Ovary (tissue), 9 donors: Measurements from ENCODE around the gene NOP10. TPM values are rescaled to one million over a fixed set of nuclear protein-coding genes. Genes with fewer than 3 reads are reported as not detected.

Source experiments
- DNase-seq, 5 donors: peaks; one replicate each; pipeline ENCODE4 v3.0.0-alpha.2; 2019 to 2020
- H3K27ac ChIP-seq, 2 donors: fragments of 200-600 bp; one replicate each; pipeline versions ENCODE4 v1.5.1 to v1.8.0; 2019 to 2022
- H3K27me3 ChIP-seq: fragments of 200-600 bp; one replicate; pipeline ENCODE4 v1.8.0; 2022
- H3K36me3 ChIP-seq: fragments of 200-600 bp; sonication (generic); one replicate; pipeline ENCODE4 v1.5.1; 2019
- H3K4me1 ChIP-seq: one replicate; pipeline ENCODE4 v1.8.1; 2013; ENCODE audit warnings: mild to moderate bottlenecking, moderate library complexity; ENCODE audit not compliant: insufficient read depth
- H3K4me3 ChIP-seq: fragments of 200-600 bp; sonication (generic); one replicate; pipeline ENCODE4 v1.5.1; 2017
- H3K9me3 ChIP-seq, 2 donors: fragments of 200-600 bp in 1 of 2; sonication (generic) in 1 of 2; one replicate each; pipeline versions ENCODE4 v1.5.1 to v1.8.1; 2013 to 2019; ENCODE audit warnings: mild to moderate bottlenecking in 1 of 2, moderate library complexity in 1 of 2
- EP300 ChIP-seq: sonication (generic); formaldehyde crosslinking; IDR thresholded peaks from one replicate; pipeline ENCODE4 v1.6.1; 2017; ENCODE audit warnings: antibody characterized with exemption
- POLR2A ChIP-seq: fragments of 450-650 bp; IDR thresholded peaks from one replicate; pipeline ENCODE4 v1.6.1; 2017; ENCODE audit warnings: antibody characterized with exemption, mild to moderate bottlenecking, moderate library complexity
- WGBS, 3 donors: extraction: QIAGEN DNeasy Blood & Tissue Kit in 1 of 3; methylation state at CpG; one replicate each; pipeline versions ENCODE4 v1.1.5 to v1.1.7; 2013 to 2017; 5-methylcytosine and 5-hydroxymethylcytosine counted together
- intact Hi-C, 4 donors: fragments of 100-400 bp; cut with DNase I; formaldehyde crosslinking; loops; one replicate each; pipeline versions ENCODE4 v1.11.0 to v1.15.1; 2022 to 2023
- polyA plus RNA-seq, 2 donors: library from polyadenylated mRNA; stranded (reverse); fragments of 200-250 nt in 1 of 2; fragments of 350-450 nt in 1 of 2; fragmentation: Illumina TruSeq in 1 of 2; extraction: RNeasy Lipid Tissue Mini Kit (QIAGEN cat#74804) in 1 of 2; gene quantifications; one replicate each; pipeline ENCODE4 v1.2.3, GENCODE V29; 2013 to 2014
- total RNA-seq, 7 donors: library from RNA; depleted of rRNA in 2 of 7; stranded (reverse); fragments of >200 nt in 2 of 7; fragmentation: NEBNext Ultra II Directional in 3 of 7; extraction: Animal tissue kit (Norgen Biotek cat#: 25700) in 3 of 7; gene quantifications; one replicate each; pipeline versions ENCODE4 v1.1.0 to v1.2.4, GENCODE V29; 2016 to 2023
- TF ChIP-seq, protein P1 (sequence below), 3 donors: fragments of 450-650 bp in 2 of 3; fragments of 200-600 bp in 1 of 3; IDR thresholded peaks; one replicate each; pipeline versions ENCODE4 v1.5.1 to v1.8.0; 2016 to 2022; ENCODE audit warnings: antibody characterized with exemption in 3 of 3, mild to moderate bottlenecking in 1 of 3
- donor health status: DM: no; HTN: no; CAD: no; lungs with moderate emphysema.
- donor health status: DM: no; HTN: no; CAD: no.
- donor health status: Bipolar disorder and iron deficiency.
- donor health status: DM: yes; HTN: yes; CAD: no.
- donor health status: DM: no; HTN: no; CAD: no.
- donor health status: DM: yes; HTN: yes; CAD: no.

NOP10 gene
- total and polyA plus RNA-seq, 9 donors, result 46.5 to 189 (median 61.7) TPM

DNA sequence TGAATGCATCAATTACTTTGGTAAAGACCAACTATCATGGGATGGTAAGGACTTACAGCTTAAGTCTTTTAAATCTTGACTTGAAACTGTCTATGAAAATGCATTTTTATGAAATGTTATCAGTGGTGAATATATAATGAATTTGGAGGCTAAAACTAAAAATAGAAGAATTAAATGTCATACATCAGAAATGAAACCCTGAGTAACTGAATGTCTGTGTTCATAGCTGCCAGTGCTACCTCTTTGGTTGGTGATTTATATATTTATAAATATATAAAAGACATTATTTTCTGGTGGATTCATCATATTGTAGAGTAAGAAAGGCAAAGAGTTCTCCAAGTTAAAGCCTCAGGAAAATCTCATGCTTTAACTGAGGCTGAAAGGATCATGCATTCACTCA lies 17.6 kb downstream of the NOP10 start:
- intact Hi-C loops, result no loop called here
- TF ChIP-seq, protein P1, sequence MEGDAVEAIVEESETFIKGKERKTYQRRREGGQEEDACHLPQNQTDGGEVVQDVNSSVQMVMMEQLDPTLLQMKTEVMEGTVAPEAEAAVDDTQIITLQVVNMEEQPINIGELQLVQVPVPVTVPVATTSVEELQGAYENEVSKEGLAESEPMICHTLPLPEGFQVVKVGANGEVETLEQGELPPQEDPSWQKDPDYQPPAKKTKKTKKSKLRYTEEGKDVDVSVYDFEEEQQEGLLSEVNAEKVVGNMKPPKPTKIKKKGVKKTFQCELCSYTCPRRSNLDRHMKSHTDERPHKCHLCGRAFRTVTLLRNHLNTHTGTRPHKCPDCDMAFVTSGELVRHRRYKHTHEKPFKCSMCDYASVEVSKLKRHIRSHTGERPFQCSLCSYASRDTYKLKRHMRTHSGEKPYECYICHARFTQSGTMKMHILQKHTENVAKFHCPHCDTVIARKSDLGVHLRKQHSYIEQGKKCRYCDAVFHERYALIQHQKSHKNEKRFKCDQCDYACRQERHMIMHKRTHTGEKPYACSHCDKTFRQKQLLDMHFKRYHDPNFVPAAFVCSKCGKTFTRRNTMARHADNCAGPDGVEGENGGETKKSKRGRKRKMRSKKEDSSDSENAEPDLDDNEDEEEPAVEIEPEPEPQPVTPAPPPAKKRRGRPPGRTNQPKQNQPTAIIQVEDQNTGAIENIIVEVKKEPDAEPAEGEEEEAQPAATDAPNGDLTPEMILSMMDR (IDR thresholded peaks at IDR 0.05), result no peak
- TF ChIP-seq EP300 (no peak), POLR2A (no peak)
- H3K27ac ChIP-seq, result no peak overlapping the region
- H3K9me3 ChIP-seq, result no peaks in the 10 kb centered on the region
- H3K4me1 ChIP-seq, result no peaks in the 10 kb centered on the region
- H3K27me3 ChIP-seq, result no peaks in the 10 kb centered on the region
- no peaks in the 10 kb centered on the region for H3K36me3 ChIP-seq
- H3K4me3 ChIP-seq, result no peak overlapping the region
- DNase-seq, result no peak

DNA sequence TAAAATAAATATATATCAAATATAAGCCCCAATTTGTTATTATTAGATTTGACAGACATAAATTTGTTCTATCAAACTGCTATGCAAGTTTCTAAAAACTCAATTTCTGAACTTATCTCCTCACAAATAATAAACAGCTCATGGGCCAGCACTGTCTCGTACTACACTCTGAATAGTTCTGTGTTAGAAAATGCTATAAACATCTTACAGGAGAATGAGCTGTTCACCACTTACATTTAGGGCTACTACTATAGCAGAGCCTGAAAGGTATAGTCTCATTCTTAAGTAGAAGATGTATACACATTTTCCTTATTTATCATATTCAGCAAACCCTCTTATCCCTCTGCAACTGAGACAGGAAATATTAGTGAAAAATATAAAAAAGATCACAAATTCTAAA lies 18.0 kb downstream of the NOP10 start:
- no peak for DNase-seq
- intact Hi-C loops, result no loop called here
- H3K27me3 ChIP-seq, result no peaks in the 10 kb centered on the region
- no peak overlapping the region for H3K4me3 ChIP-seq
- no peaks in the 10 kb centered on the region for H3K4me1 ChIP-seq
- 60 to 82% (median 75%) methylated on average over 1 of the region's 1 CpG for WGBS, 3 donors
- no peak for TF ChIP-seq POLR2A
- TF ChIP-seq, protein P1 (IDR thresholded peaks at IDR 0.05), result no peak
- TF ChIP-seq EP300, result no peak
- H3K9me3 ChIP-seq, result no peaks in the 10 kb centered on the region
- H3K36me3 ChIP-seq, result no peaks in the 10 kb centered on the region
- no peak overlapping the region for H3K27ac ChIP-seq

DNA sequence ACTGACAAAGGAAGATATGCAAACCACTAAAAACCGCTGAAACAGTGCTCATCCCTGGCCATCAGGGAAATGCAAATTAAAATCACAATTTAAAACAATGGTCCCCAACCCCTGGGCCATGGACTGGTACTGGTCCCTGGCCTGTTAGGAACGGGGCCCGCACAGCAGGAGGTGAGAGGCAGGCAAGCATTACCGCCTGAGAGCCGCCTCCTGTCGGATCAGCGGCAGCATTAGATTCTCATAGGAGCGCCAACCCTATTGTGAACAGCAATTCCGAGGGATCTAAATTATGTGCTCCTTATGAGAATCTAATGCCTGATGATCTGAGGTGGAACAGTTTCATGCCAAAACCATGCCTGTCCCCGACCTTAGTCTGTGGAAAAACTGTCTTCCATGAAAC lies 19.7 kb downstream of the NOP10 start:
- intact Hi-C loops, result no loop called here
- Histone ChIP-seq H3K9me3 (no peaks in the 10 kb centered on the region), H3K27me3 (no peaks in the 10 kb centered on the region), H3K36me3 (no peaks in the 10 kb centered on the region), H3K4me1 (no peaks in the 10 kb centered on the region), H3K27ac (no peak overlapping the region), H3K4me3 (no peak overlapping the region)
- WGBS, 3 donors, result 93 to 97% (median 95%) methylated on average over 10 of the region's 10 CpGs
- DNase-seq, result no peak
- TF ChIP-seq, protein P1 (IDR thresholded peaks at IDR 0.05), result no peak
- TF ChIP-seq EP300 (no peak), POLR2A (no peak)

DNA sequence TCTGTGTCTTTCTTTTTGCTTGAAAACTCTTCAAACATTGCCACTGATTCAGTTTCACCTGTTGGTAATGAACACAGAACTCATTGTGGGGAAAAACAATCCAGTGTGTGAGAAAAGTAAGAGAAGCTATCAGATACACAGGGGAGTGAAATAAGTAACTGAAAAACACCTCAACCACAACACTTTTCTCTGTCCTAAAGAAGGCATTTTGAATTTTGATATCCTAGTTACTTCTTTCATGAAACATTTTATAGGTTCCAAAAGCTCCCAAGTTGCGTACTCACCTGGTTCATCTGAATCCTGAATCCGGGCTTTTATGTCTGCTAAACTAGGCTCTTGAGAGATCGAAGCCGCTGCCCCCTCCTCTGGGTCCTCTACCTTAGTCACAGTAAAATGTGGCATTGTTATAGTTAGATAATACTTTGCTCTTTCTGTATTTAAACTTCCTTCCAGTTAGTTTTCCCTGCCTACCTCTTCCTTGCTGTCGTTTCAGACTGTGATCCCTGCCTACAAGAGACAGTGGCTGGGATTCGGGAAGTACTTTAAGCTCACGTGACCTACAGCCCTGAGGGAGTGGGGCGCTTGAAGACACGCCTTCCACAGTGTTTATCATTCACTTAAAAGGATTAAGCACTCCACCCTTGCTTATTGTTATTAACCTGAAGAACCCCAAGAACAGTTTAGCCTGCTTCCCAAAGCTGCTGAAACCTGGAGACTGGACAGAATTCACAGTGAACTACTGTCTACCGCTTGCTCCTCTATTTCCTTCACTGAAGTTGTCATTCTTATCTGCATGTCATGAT lies 24.5 kb downstream of the NOP10 start:
- 3 to 9% (median 6%) methylated on average over 10 of the region's 10 CpGs for WGBS, 3 donors
- Histone ChIP-seq H3K9me3 (no peaks in the 10 kb centered on the region), H3K27ac (no peak overlapping the region), H3K36me3 (no peaks in the 10 kb centered on the region), H3K27me3 (no peaks in the 10 kb centered on the region), H3K4me1 (no peaks in the 10 kb centered on the region), H3K4me3 (peak overlapping the region; percentile 50)
- intact Hi-C loops, result no loop called here
- peak; percentile 29 to 61 (median 39) for DNase-seq
- no peak for TF ChIP-seq EP300
- TF ChIP-seq, protein P1 (IDR thresholded peaks at IDR 0.05), result no peak
- TF ChIP-seq POLR2A, result no peak
